HG03354 (cell line): ENCODE measurements around the gene EPB41L4B.

Experiments used
- ATAC-seq: cut with Tn5 transposase; IDR thresholded peaks from one replicate; pipeline ENCODE4 v1.9.1; 2021; ENCODE audit warnings: mild to moderate bottlenecking; ENCODE audit not compliant: unreplicated experiment, poor library complexity, severe bottlenecking

Gene EPB41L4B

DNA sequence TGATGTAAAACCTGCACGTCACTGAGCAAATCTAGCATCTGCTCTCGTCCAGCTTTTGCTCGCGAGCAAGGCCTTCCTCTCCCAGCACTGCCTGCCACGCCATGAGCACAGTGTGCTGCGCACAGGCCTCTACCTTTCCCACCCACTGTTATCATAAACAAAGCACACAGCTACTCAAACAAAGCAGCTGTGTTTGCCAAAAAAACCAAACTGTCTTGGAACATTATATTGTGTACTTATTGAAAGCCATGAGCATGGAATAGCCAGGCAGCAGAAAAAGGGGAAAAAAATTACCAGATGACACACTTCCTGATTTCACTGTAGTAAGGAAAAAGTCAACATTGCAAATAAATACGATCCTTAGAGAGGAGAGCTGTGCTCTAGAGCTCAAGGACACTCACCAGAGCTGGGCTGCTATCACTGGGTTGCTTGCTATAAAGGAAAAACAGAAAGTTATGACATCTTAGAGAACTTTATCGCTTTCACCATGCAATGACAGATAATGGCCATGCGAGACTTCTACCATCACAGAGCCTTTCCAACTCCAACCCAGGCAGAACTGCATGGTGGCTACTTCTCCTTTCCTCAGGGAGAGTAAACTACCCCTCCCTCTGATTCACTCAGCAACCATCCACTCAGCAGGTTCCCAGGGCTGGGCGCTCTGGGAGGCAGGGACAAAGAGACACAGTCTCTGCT lies 69.6 kb downstream of the EPB41L4B start:
- ATAC-seq = no peak

DNA sequence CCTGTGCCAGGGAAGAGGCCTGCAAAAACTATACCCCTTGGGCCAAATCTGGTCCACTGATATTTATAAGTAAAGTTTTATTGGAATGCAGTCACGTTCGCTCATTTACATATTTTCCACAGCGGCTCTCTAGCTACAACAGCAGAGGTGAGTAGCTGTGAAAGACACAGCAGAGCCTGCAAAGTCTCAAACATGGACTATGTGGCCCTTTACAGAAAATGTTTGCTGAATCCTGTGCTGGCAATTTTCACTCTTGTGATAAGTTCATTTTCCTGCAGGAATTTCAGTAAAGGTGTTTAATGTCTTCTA lies 70.1 kb downstream of the EPB41L4B start:
- no peak for ATAC-seq

DNA sequence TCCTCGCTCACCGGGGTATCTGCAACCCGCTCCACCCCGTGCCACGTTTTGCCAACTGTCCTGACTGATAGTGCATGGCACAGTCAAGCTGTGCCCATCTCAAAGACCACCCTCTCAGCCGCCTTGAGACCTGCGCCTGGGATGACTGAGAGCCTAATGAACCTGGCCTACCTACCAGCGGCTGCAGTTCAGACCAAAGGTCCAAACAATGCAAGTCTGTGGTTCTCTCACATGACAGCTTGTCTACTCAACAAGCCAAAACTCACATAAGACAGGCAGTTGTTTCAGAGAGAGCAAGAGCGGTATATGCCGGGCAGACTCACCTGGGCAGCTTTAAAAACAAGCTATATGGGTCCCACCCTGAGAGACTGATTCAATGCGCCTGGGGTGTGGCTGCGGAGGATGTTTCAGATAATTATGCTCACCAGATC lies 70.5 kb downstream of the EPB41L4B start:
- ATAC-seq = no peak

DNA sequence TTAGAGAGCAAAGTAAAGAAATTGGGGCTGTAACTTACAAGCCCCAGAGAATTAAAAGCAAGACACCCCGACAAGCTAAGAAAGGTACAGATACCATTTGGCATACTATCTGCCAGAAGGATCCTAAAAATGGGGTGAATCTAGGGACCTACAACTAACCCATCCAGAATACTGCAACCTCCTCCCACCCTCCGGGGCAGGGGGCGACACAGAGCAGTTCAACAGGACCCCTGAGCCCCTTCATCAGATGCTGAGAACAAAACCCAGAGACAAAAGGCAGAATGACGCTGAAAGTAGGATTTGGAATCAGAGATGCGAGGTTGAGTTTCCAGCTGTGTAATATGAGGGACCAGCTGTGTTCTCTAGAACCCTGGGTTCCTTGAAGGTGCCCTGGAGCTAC lies 71.2 kb downstream of the EPB41L4B start:
- ATAC-seq = no peak

DNA sequence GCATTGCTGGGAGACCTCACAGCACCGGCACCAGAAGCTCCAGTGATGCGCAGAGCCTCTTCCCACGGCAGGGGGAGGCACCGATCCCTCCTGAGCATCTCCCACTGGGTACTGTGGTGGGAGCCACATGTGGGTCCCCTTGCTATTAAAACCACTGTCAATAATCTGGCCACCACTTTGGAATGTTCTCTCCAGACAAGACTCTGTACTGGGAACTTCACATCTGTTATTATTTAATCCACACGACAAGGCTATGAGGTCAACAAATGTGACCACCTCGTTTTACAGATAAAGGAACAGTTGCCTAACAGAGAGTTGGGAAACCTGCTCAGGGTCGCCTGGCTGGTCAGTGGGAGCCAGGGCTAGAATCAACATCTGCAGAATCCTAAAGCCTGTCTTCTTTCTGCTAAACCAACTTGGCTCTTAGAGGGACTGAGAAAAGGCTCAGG lies 72.7 kb downstream of the EPB41L4B start:
- ATAC-seq = no peak

DNA sequence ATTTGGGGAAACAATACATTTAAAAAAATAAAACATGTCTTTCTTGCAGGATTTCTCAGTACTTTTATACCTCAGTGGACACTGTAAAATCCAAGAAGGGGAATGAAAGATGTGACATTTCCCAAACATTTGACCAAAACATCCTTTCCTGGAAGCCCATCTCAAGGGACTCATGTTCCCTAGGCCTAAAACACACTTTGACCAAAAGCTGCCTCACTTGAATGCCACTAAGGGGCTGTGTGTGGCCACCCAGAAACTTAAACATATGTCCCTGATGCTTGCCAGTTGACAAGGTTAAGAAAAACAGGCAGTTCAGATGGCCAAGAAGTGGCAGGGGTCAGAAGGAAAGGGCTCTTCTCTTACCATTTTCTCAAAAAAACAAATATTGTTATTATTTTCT lies 73.6 kb downstream of the EPB41L4B start:
- ATAC-seq = no peak

DNA sequence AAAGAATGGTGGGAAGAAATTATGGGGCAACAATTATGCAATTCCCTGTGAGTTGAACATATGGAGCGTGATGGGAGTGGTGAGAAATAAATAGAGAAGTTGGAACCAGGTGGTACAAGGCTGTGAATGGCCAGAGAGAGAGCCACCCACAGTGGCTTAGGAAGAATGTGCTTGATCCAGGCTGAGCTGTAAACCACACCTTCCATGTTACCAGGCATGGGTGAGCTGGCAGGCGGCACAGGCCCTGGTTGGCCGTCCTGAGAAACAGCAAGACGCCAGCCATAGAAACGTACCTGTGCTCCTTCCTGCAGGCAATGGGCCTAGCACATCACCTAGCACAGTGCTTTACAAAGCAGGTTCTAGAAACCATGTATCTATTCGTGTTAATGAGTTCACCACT lies 74.3 kb downstream of the EPB41L4B start:
- no peak for ATAC-seq

DNA sequence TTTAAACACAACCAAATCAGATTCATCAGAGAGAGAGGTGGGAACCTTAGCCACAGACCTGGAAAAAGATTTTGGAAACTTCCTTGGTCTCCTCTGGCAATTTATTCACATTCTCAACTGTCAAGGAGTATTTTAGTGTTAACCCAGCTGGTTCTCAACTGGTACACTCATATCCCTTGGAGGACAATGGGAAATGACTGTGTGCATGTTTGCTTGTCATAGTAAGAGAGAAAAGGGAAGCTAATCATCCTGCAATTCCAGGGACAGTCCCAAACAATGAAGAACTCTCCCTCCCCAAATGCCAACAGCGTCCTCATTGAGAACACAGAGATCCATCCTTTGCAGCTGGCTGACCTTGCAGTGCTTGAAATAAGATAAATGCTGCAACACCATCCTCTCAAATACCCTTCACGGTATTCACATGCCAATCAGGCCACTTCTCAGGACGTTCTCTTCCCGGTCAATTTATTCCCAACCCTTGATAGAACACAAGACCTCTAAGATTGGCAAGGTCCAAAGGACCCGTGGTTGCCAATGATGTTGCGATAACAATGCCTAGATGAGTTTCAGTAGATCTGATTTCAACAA lies 75.5 kb downstream of the EPB41L4B start:
- no peak for ATAC-seq

DNA sequence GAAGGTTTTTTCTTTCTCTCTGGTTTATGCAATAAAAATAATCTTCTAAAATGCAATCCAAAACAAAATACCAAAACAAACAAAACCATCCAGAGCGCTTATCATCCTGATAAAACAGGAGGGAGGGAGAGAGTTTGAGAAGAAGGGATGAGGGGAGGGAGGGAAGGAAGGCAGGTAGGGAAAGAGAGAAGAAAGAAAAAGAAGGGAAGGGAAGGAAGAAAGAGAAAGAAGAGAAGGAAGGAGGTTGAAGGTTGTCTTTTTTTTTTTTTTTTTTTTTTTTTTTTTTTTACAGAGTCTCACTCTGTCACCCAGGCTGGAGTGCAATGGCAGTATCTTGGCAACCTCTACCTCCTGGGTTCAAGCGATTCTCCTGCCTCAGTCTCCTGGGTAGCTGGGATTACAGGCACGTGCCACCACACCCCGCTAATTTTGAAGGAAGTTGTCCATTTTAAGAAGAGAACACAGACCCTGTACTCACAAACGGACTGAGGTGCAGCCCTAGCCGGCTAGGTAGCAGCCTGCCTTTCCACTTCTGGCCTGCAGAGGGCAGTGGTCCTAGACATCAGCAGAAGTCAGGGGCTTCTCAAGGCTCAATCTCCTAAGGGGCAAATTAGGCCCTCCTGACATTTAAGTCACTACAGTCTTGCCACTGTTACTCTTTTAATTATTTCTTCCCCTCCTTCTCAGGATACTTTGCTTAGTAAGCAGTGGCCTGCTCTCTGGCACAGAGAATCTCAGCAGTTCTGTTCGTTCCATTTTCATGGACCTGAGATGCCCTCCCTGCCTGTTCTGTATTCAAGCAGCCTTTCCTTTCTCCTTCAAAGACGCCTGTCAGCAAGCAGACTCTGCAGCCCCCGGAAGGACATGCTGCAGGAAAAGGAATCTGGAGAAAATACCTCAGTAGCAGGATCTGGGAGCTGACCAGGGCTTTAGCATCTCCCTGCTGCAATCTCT lies 76.4 kb downstream of the EPB41L4B start:
- peak; percentile 92 for ATAC-seq

DNA sequence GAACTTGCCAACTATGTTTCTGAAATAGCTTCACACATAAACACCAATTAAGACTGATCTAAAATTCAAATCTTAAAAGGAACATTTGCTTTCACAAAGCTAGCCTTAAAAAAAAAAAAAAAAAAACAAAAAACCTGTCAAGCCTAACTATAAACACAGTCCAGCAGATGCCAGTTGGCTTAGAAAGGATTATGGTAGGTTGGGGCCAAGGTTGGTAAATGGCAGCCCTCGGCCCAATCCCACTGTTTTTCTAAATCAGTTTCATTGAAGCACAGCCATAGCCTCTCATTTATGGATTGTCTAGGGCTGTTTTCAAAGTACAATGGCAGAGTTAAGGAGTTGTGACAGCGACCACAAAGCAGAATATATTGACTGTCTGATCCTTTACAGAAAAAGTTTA lies 78.1 kb downstream of the EPB41L4B start:
- no peak for ATAC-seq

DNA sequence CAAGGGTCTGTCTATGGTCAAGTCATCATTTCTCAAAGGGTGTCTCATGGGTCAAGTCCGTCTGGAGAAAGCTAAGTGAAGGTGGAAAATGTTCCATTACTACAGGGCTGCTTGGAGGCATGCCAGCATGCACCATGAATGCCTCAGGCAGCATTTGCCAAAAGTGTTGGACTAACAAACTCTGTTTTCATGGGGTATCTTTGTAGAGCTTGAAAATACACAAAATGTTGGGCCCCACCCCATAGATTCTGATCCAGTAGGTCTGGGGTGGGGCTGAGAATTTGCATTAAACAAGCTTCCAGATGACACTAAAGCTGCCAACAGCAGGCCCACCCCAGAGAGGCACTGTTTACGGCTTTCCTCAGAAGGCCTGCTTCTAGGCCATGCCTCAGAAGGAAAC lies 78.8 kb downstream of the EPB41L4B start:
- no peak for ATAC-seq

DNA sequence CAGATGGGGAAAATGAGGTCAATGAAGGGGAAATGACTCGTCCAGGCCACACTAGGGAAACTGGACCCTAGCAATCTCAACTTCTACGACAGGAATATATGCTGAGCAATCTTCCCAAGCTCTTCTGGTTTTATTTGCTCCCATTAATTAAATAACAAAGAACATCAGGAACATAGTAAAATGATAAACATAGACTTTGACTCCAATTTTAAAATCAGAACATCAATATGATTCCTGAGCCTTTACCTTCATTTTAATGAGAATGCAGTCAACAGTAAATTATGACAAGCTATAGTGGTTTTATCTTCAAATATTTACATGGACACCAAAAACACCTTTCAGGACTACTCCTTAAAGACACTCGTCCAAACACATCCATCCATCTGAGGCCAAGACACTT lies 79.7 kb downstream of the EPB41L4B start:
- no peak for ATAC-seq

DNA sequence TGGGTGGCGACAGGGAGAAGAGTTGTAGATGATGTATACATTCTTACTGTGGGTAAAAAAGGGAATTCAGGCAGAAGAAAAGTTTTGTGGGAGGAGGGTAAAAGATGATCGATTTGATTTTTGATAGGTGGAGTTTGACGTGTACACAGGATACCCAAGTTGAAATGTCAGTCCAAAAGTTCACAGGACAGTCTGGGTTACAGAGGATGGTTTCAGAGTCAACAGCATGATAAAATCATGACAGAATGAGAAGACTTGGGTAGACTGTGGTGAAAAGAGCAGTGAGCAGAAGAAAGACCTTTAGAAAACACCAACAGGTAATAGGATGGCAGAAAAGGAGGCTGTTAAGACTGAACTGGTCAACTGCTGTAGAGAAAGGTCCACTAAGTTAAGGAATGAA lies 81.6 kb downstream of the EPB41L4B start:
- no peak for ATAC-seq

DNA sequence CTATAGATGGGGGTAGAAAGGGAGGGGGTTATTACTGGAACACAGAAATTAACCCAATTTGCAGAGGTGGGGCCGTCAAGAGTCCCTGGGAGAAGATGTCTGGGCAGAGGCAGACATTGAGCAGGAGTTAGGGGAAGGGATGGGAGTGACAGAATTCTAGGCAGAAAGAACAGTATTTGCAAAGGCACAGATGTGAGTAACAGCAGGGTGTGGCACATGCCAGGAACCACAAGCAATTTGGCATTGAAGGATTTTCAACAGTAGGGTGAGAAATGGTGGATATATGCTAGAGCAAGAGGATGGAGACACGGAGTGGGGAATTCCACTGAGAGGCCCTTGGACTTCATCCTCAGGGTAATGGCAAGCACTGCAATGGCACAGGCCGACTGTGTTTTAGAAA lies 82.2 kb downstream of the EPB41L4B start:
- ATAC-seq = no peak

DNA sequence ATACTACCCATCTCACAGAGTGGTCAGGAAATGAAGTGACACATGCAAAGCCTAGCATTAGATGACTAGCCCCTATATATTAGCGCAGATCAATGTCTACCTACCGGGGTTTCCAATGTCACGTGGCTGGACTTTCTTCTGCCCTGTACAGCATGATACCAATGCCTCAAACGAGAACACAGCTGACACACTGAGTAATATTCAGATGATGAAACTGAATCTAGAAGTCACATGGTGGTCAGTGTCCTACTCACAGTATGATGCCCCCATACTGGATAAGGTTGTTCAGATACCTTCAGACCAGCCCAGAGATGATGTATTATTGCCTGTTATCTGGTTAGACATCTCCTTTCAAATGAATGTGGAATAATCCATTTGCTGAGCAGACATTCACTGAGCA lies 82.7 kb downstream of the EPB41L4B start:
- no peak for ATAC-seq

DNA sequence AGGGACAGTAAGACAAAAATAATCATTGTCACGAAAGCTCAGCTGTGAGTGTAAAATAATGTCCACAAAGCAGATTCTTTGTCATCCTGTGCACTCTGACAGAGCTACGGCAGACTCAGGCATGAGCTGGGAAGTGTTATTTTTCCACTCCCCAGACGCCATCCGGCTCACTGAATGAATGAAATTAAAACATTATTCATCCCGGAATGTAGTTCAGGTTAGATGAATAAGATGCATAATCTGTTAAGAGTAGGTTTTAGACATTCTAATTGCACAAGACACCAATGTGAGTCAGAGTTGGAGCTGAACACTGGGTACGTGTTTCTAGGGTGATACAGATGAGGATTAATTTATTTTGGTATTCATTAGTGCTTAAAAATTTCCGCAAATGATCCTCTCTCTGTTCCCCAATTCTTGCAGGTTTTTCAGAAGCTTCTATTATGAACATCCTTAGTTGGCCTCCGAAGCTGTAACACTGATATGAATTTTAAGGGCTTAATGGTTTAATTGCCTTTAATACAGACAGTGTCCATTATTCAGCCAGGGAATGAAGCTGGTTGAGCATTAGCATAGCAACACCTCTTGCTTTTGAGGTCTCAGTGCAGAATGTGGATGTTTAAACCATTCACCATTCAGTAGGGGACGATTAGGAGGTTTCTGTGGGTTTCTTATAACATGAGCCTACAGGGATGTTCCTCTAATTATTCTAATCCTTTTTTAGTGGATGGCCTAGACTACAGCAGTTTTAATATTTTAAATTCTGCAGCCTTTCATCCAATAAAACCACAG lies 88.2 kb downstream of the EPB41L4B start:
- ATAC-seq = no peak

DNA sequence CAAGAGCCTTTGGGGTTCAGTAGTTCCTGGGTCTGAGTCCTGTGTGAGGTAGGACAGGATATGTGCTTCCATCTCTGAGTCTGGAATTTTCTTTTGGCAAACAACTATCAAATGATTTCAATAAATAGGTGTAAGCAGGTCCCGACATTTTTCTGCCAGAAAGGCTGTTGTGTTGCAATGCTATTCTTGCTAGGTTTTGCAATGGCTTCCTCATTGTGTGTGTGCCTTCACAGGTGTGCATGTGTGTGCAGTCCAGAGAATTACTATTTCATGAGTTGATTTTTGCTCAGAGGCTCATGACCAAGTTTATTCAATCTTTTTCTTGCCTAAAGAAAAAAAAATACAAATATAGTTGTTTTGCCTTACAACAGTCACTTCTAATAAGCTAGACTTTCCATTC lies 89.3 kb downstream of the EPB41L4B start:
- no peak for ATAC-seq

DNA sequence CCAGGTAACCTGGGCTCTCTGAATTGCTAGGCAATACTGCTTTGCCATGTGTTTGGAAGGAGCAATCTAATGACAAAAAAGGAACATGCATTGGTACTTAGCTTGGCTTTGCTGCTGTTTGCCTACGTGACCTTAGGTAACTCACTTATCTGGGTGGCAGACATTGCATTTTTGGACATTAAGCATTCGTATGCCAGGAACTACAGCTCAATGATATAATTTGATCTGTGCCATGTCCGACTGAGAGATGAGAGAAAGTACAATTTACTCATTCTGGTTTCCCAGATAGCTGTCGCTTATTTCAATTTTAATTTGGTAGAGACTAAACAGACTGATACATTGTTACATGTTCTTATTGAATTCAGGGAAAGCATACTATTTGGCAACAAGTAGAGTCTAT lies 90.6 kb downstream of the EPB41L4B start:
- ATAC-seq = no peak

DNA sequence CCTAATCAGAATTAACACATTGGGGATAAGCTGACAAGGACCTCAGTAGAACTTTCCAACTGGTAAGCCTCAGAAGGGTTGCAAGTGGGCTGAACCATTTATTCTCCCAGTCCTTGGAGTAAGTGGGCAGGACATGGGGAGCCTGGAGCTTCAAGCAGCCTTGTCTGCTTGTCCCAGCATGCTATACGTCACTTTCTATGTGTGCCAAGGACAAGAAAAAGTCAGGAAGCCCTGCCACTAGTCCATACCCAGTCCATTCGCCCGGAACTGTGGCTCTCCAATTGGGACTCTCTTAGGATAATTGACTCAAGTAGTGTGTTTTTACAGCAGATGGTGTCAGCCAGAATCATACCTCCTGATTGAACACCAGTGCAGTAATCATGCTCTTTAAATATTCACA lies 91.2 kb downstream of the EPB41L4B start:
- no peak for ATAC-seq

DNA sequence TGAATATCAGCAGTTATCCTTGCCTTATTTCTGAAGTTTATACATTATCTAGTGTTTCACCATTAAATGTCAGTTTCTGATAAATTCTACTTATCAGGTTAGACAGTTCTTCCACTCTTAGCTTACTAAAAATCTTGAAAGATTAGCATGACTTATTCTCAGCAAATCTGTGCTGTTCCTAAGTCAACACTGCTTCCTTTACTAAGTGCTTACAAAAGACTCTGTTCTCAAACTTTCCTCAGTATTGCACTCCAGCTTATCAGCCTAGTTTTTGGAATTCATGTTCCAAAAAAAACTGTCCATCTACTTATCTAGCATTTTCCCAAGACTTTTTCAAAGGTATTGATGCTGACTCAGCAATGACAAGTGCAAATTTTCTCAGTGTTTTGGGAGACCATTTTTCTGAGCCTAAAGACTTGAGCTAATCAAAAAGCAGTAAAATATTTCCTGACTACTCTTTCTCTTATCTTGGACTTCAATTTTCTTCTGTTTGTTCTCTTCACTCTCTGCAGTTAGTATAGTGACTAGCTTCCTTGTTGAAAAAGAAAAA lies 92.7 kb downstream of the EPB41L4B start:
- ATAC-seq = no peak
